Ovary (tissue), 3 donors: Measurements from ENCODE around the gene FPR1.

Source experiments
- CTCF ChIP-seq, 3 donors: fragments of 450-650 bp in 2 of 3; fragments of 200-600 bp in 1 of 3; IDR thresholded peaks; one replicate each; pipeline versions ENCODE4 v1.5.1 to v1.8.0; 2016 to 2022; ENCODE audit warnings: antibody characterized with exemption in 3 of 3, mild to moderate bottlenecking in 1 of 3
- EP300 ChIP-seq: sonication (generic); formaldehyde crosslinking; IDR thresholded peaks from one replicate; pipeline ENCODE4 v1.6.1; 2017; ENCODE audit warnings: antibody characterized with exemption
- POLR2A ChIP-seq: fragments of 450-650 bp; IDR thresholded peaks from one replicate; pipeline ENCODE4 v1.6.1; 2017; ENCODE audit warnings: antibody characterized with exemption, mild to moderate bottlenecking, moderate library complexity
- donor health status: DM: no; HTN: no; CAD: no.

GRCh38 chr19:51702825-51703574, 48.7 kb downstream of the FPR1 start:
- TF ChIP-seq CTCF (IDR thresholded peaks at IDR 0.05) (no peak), EP300 (no peak), POLR2A (no peak)
